Immature natural killer cell (primary cell): ENCODE measurements around the gene DUSP14. TPM values are rescaled to one million over a fixed set of nuclear protein-coding genes. Genes with fewer than 3 reads are reported as not detected.
A peak's percentile ranks its signal among the peaks of the same experiment; 100 is the strongest.

ENCODE experiments used
- DNase-seq, 3 donors: peaks; one replicate each; pipeline ENCODE4 v3.0.0; 2022; ENCODE audit warnings: mixed read lengths in 1 of 3
- H3K27ac Mint-ChIP-seq, 6 donors: one replicate each; pipeline ENCODE4 v1.8.0; 2020; ENCODE audit warnings: mixed read lengths in 6 of 6, mild to moderate bottlenecking in 5 of 6, inconsistent platforms in 4 of 6, moderate library complexity in 3 of 6
- H3K27me3 Mint-ChIP-seq, 3 donors: one replicate each; pipeline ENCODE4 v1.8.0; 2020 to 2021; ENCODE audit warnings: low read depth in 3 of 3, mild to moderate bottlenecking in 3 of 3, mixed read lengths in 3 of 3, moderate library complexity in 3 of 3, inconsistent platforms in 1 of 3
- H3K36me3 Mint-ChIP-seq, 3 donors: one replicate each; pipeline ENCODE4 v1.8.0; 2020; ENCODE audit warnings: mixed read lengths in 3 of 3, inconsistent platforms in 2 of 3, mild to moderate bottlenecking in 2 of 3
- H3K4me1 Mint-ChIP-seq, 2 donors: one replicate each; pipeline ENCODE4 v1.8.0; 2020; ENCODE audit warnings: inconsistent platforms in 2 of 2, mild to moderate bottlenecking in 2 of 2, mixed read lengths in 2 of 2, moderate library complexity in 1 of 2
- H3K4me3 Mint-ChIP-seq, 5 donors: one replicate each; pipeline ENCODE4 v1.8.0; 2020; ENCODE audit warnings: mild to moderate bottlenecking in 5 of 5, mixed read lengths in 5 of 5, inconsistent platforms in 3 of 5, moderate library complexity in 3 of 5
- H3K9me3 Mint-ChIP-seq, 6 donors: one replicate each; pipeline ENCODE4 v1.8.0; 2020; ENCODE audit warnings: mild to moderate bottlenecking in 6 of 6, mixed read lengths in 6 of 6, inconsistent platforms in 4 of 6, moderate library complexity in 3 of 6
- polyA plus RNA-seq, 3 donors: library from polyadenylated mRNA; unstranded; fragments of 300-500 nt; fragmentation: Illumina TruSeq; gene quantifications; one replicate each; pipeline ENCODE4 v1.2.3, GENCODE V29; 2021

The DUSP14 gene
- polyA plus RNA-seq, 3 donors from 2014 or later: 18.1 to 25.9 (median 19.2) TPM

- peaks cover 21 to 58% (median 30%) of the 10 kb centered on the region in 3 donors for H3K36me3 Mint-ChIP-seq
- peaks cover 0 to 3% (median 0%) of the 10 kb centered on the region in 3 donors for H3K27me3 Mint-ChIP-seq
- no peak for DNase-seq
- peaks cover 4 to 15% of the 10 kb centered on the region in 2 donors for H3K4me1 Mint-ChIP-seq
- no peak overlapping the region for H3K27ac Mint-ChIP-seq
- no peaks in the 10 kb centered on the region for H3K9me3 Mint-ChIP-seq
- H3K4me3 Mint-ChIP-seq: no peak overlapping the region
Observed at GRCh38 chr17:37538981-37539659, 49.4 kb downstream of the DUSP14 start.

DNA sequence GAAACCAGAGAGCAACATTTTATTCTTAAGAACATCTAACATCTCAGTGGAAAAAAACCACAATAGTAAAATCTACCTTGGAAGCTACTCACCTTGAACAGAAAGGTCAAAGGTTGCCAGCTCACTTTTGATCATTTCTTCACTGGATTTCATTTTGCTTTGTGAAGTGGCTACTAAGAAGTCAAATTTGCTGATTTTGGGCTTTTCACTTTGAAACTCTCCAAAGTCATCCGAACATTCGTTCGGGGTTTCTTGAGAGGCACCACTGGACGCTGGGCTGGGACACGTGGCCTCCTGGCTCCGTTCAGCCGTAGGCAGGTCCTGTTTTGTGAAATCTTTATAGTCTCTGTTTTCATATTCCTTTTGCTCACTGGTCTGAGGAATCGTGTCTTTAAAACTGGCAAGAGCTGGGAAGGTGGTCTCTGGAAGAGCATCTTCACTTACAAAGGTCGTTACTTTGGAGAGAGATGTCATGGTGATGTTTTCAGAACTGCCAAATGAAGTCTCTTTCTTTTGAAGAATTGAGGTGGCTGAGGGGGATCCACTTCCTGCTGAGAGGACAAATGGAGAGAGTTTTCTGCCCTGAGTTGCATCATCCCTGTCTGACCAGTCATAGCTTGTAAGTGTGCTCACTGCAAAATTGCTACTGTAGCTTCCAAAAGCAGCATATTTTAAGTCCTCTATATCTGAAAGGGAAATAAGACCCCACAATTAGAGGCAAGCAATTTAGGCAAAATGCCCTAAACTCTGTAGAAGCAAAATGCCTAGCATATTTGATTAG lies 52.4 kb downstream of the DUSP14 start:
- H3K27me3 Mint-ChIP-seq: peaks cover 0 to under 1% (median 0%) of the 10 kb centered on the region in 3 donors
- no peak overlapping the region for H3K4me3 Mint-ChIP-seq
- H3K4me1 Mint-ChIP-seq: peaks cover 9 to 34% of the 10 kb centered on the region in 2 donors
- no peak for DNase-seq
- no peaks in the 10 kb centered on the region for H3K9me3 Mint-ChIP-seq
- H3K36me3 Mint-ChIP-seq: peaks cover 15 to 42% (median 16%) of the 10 kb centered on the region in 3 donors
- H3K27ac Mint-ChIP-seq: peak overlapping the region in 4 of 6 donors; percentile 11 to 48 (median 33)

GRCh38 chr17:37543637-37544052 lies 54.0 kb downstream of the DUSP14 start:
- Mint-ChIP-seq H3K4me1 (peaks cover 12 to 45% of the 10 kb centered on the region in 2 donors), H3K4me3 (no peak overlapping the region), H3K27ac (no peak overlapping the region), H3K27me3 (no peaks in the 10 kb centered on the region), H3K9me3 (no peaks in the 10 kb centered on the region), H3K36me3 (peaks cover 5 to 29% (median 5%) of the 10 kb centered on the region in 3 donors)
- DNase-seq: no peak

DNA sequence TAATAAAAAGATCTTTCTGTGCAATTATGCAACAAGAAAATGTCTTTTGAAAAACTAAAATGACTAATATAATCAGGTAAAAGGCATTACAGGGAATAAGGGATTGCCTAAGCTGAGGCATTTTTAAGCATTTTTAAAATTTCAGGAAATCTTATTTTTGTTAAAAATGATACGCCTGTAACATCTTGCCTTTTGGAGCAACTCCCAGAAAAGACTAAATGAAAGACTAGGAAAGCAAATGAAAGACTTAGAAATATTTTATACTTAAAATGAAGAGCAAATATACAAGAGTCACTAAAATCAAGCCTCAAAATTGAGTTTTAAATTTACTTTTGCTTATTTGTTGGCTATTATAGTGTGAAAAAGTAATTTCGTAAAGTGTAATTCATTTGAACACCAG lies 55.8 kb downstream of the DUSP14 start:
- no peak for DNase-seq
- Mint-ChIP-seq H3K4me1 (peaks cover 18 to 60% of the 10 kb centered on the region in 2 donors), H3K9me3 (no peaks in the 10 kb centered on the region), H3K4me3 (no peak overlapping the region), H3K36me3 (peaks cover 5 to 27% (median 5%) of the 10 kb centered on the region in 3 donors), H3K27me3 (no peaks in the 10 kb centered on the region), H3K27ac (no peak overlapping the region)

- H3K4me1 Mint-ChIP-seq: peaks cover 25 to 68% of the 10 kb centered on the region in 2 donors
- no peaks in the 10 kb centered on the region for H3K27me3 Mint-ChIP-seq
- DNase-seq: no peak
- H3K27ac Mint-ChIP-seq: peak overlapping the region in 3 of 6 donors; percentile 37 to 77 (median 58)
- no peak overlapping the region for H3K4me3 Mint-ChIP-seq
- H3K9me3 Mint-ChIP-seq: no peaks in the 10 kb centered on the region
- H3K36me3 Mint-ChIP-seq: peaks cover 0 to 24% (median 0%) of the 10 kb centered on the region in 3 donors
Observed at GRCh38 chr17:37546302-37546701, 56.6 kb downstream of the DUSP14 start.

DNA sequence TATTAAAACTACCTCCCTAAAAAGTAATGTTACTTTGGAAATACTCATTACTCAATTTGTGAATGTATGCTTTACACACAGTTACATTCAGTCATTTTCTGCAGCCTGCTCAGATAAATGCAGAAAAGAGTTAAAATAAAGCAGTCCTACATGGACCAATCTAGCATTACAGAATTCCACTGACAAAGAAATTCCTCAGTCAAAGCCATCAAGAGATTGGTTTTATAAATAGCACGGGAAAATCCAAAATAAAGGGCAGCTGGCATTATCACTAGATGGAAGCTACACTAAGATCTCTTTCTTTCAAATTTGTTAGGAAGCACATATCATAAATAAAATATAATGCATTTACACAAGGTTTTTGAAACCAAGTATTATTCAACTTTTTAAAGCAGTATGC lies 58.3 kb downstream of the DUSP14 start:
- H3K27me3 Mint-ChIP-seq: no peaks in the 10 kb centered on the region
- DNase-seq: no peak
- H3K4me3 Mint-ChIP-seq: no peak overlapping the region
- peaks cover 39 to 75% of the 10 kb centered on the region in 2 donors for H3K4me1 Mint-ChIP-seq
- peaks cover 0 to 14% (median 3%) of the 10 kb centered on the region in 3 donors for H3K36me3 Mint-ChIP-seq
- H3K27ac Mint-ChIP-seq: peak overlapping the region in 2 of 6 donors; percentile 19 to 32
- H3K9me3 Mint-ChIP-seq: no peaks in the 10 kb centered on the region

DNA sequence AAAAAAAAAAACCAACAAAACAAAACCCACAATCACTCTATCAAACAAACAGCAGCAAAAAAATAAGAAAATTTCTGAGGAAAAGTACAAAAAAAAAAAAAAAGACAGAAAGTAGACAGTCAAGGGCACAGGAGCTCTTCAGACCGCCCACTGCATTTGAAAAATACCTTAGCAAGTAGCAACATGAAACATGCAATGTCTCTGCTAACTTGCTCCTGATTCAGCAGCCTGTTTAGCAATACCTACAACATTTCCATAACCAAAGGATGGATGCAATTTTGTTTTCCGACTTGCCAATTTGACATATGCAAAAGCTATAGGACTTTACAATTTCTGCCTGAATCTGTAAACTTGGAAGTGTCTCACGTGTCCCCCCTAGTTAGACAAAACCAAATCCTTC lies 62.1 kb downstream of the DUSP14 start:
- Mint-ChIP-seq H3K36me3 (peaks cover 0 to 21% (median 10%) of the 10 kb centered on the region in 3 donors), H3K4me1 (peaks cover 38 to 69% of the 10 kb centered on the region in 2 donors), H3K27me3 (no peaks in the 10 kb centered on the region), H3K27ac (peak overlapping the region in 5 of 6 donors; percentile 39 to 78 (median 66)), H3K9me3 (no peaks in the 10 kb centered on the region), H3K4me3 (no peak overlapping the region)
- DNase-seq: no peak

DNA sequence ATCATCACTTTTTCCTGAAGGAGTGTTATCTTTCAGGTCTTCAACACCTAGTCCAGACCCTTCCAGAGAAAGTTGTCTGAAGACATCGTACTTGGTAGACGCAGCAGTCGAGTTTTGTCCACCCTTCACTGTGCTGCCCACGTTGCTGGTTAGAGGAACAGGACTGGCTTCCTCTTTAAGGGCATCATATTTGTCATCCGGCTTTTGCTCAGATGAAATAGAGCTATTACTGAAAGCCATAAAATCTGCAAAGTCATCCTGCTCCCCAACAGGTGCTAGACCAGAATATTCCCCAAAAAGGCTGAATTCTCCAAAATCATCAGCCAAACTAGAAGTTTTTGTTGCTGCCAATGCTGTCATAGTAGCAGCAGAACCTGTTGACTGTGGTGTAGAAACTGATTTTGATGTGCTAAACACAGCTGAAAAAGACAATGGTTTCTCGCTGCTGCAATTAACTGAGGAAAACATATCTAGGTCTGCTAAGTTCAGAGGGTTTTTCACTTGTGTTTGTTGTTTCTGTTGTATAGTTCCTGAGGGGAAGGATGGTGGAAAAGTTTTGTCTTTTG lies 63.8 kb downstream of the DUSP14 start:
- Mint-ChIP-seq H3K4me3 (no peak overlapping the region), H3K36me3 (peaks cover 2 to 33% (median 19%) of the 10 kb centered on the region in 3 donors)

DNA sequence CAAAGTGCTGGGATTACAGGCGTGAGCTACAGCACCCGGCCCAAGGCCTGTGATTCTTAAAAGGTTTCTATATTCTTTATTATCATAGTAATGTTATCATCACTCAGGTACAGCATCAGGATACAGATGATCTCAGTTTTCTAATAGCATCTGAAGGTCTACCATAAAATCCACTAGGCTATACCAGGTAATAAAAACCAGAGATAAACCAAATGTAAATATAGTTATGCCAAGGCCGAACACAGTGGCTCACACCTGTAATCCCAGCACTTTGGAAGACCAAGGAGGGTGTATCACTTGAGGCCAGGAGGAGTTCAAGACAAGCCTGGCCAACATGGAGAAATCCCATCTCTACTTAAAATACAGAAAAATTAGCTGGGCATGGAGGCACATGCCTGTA lies 65.7 kb downstream of the DUSP14 start:
- Mint-ChIP-seq H3K9me3 (no peaks in the 10 kb centered on the region), H3K4me3 (no peak overlapping the region), H3K27ac (no peak overlapping the region), H3K4me1 (peaks cover 29 to 43% of the 10 kb centered on the region in 2 donors), H3K27me3 (no peaks in the 10 kb centered on the region), H3K36me3 (peaks cover 7 to 32% (median 25%) of the 10 kb centered on the region in 3 donors)
- DNase-seq: no peak

More for the DNA sequence above, 63.8 kb downstream of the DUSP14 start:
- no peak for DNase-seq
- Mint-ChIP-seq H3K4me1 (peaks cover 34 to 57% of the 10 kb centered on the region in 2 donors), H3K27ac (peak overlapping the region; percentile 19 to 62 (median 44)), H3K9me3 (no peaks in the 10 kb centered on the region), H3K27me3 (no peaks in the 10 kb centered on the region)

GRCh38 chr17:37557482-37557881 lies 67.8 kb downstream of the DUSP14 start:
- H3K36me3 Mint-ChIP-seq: peaks cover 7 to 40% (median 29%) of the 10 kb centered on the region in 3 donors
- DNase-seq: no peak
- peak overlapping the region in 1 of 6 donors; percentile 40 for H3K27ac Mint-ChIP-seq
- no peaks in the 10 kb centered on the region for H3K27me3 Mint-ChIP-seq
- H3K4me3 Mint-ChIP-seq: no peak overlapping the region
- H3K9me3 Mint-ChIP-seq: no peaks in the 10 kb centered on the region
- peaks cover 8 to 29% of the 10 kb centered on the region in 2 donors for H3K4me1 Mint-ChIP-seq

GRCh38 chr17:37558299-37558698 lies 68.6 kb downstream of the DUSP14 start:
- Mint-ChIP-seq H3K9me3 (no peaks in the 10 kb centered on the region), H3K27me3 (no peaks in the 10 kb centered on the region), H3K27ac (peak overlapping the region in 3 of 6 donors; percentile 2 to 40 (median 22)), H3K4me3 (no peak overlapping the region), H3K4me1 (peaks cover under 1 to 23% of the 10 kb centered on the region in 2 donors), H3K36me3 (peaks cover 7 to 35% (median 24%) of the 10 kb centered on the region in 3 donors)
- no peak for DNase-seq

GRCh38 chr17:37562016-37562745 lies 72.5 kb downstream of the DUSP14 start:
- no peak for DNase-seq
- no peaks in the 10 kb centered on the region for H3K27me3 Mint-ChIP-seq
- no peaks in the 10 kb centered on the region for H3K9me3 Mint-ChIP-seq
- H3K4me3 Mint-ChIP-seq: no peak overlapping the region
- peak overlapping the region in 3 of 6 donors; percentile 6 to 25 (median 6) for H3K27ac Mint-ChIP-seq
- H3K36me3 Mint-ChIP-seq: peaks cover 17 to 47% (median 32%) of the 10 kb centered on the region in 3 donors
- H3K4me1 Mint-ChIP-seq: peaks cover 3 to 24% of the 10 kb centered on the region in 2 donors
